Muscle layer of duodenum (tissue), 2 donors: ENCODE data around the gene PPHLN1.

ENCODE experiments used
- H3K27ac ChIP-seq: one replicate; pipeline ENCODE4 v1.7.0; 2013; ENCODE audit warnings: mild to moderate bottlenecking, low read length
- H3K27me3 ChIP-seq: one replicate; pipeline ENCODE4 v1.7.0; 2013; ENCODE audit warnings: low read depth, mild to moderate bottlenecking, control low read depth, low read length
- H3K36me3 ChIP-seq, 2 donors: one replicate each; pipeline ENCODE4 v1.7.0; 2013; ENCODE audit warnings: low read length in 2 of 2, control low read depth in 1 of 2, mild to moderate bottlenecking in 1 of 2; ENCODE audit not compliant: insufficient read depth in 2 of 2, control insufficient read depth in 1 of 2
- H3K4me1 ChIP-seq, 2 donors: one replicate each; pipeline ENCODE4 v1.7.0; 2013; ENCODE audit warnings: low read length in 2 of 2, mild to moderate bottlenecking in 2 of 2, control low read depth in 1 of 2, moderate library complexity in 1 of 2; ENCODE audit not compliant: insufficient read depth in 2 of 2, control insufficient read depth in 1 of 2
- H3K4me3 ChIP-seq, 2 donors: one replicate each; pipeline ENCODE4 v1.7.0; 2013; ENCODE audit warnings: low read length in 2 of 2, low read depth in 1 of 2, mild to moderate bottlenecking in 1 of 2
- H3K9me3 ChIP-seq, 2 donors: one replicate each; pipeline ENCODE4 v1.7.0; 2013; ENCODE audit warnings: low read length in 2 of 2, control low read depth in 1 of 2, mild to moderate bottlenecking in 1 of 2; ENCODE audit not compliant: control insufficient read depth in 1 of 2
- donor health status: healthy.

The PPHLN1 gene

DNA sequence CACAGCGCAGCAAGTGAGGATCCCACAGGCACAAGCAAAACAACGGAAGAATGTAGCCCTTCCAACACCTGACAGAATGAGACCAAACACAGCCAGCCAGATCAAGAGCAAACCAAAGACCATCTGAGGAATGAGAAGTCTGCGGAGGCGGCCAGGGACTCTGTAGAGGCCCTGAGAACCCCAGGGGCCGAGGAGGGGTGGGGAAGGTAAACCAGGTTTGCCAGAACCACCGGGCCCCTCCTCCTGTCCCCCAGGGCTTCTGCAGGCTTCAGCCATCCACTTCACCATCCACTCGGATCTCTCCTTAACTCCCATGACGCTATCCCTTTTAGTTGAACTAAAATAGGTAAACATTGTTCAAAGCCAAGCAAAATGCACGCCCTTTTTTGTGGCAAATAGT, 37.4 kb upstream of the PPHLN1 start:
- H3K4me1 ChIP-seq: no peaks in the 10 kb centered on the region
- no peak overlapping the region for H3K27ac ChIP-seq
- no peaks in the 10 kb centered on the region for H3K36me3 ChIP-seq
- H3K9me3 ChIP-seq: no peaks in the 10 kb centered on the region
- no peak overlapping the region for H3K4me3 ChIP-seq
- H3K27me3 ChIP-seq: no peaks in the 10 kb centered on the region

- Histone ChIP-seq H3K27ac (no peak overlapping the region), H3K9me3 (no peaks in the 10 kb centered on the region), H3K27me3 (no peaks in the 10 kb centered on the region), H3K4me3 (no peak overlapping the region), H3K36me3 (no peaks in the 10 kb centered on the region), H3K4me1 (no peaks in the 10 kb centered on the region)
Measured at GRCh38 chr12:42291680-42292079, 34.3 kb upstream of the PPHLN1 start.

GRCh38 chr12:42296503-42297109, 29.4 kb upstream of the PPHLN1 start:
- no peak overlapping the region for H3K4me3 ChIP-seq
- H3K27ac ChIP-seq: no peak overlapping the region
- no peaks in the 10 kb centered on the region for H3K36me3 ChIP-seq
- H3K9me3 ChIP-seq: no peaks in the 10 kb centered on the region
- H3K4me1 ChIP-seq: no peaks in the 10 kb centered on the region
- no peaks in the 10 kb centered on the region for H3K27me3 ChIP-seq

GRCh38 chr12:42298887-42299286, 27.1 kb upstream of the PPHLN1 start:
- Histone ChIP-seq H3K27ac (no peak overlapping the region), H3K4me3 (no peak overlapping the region), H3K27me3 (no peaks in the 10 kb centered on the region), H3K9me3 (no peaks in the 10 kb centered on the region), H3K4me1 (no peaks in the 10 kb centered on the region), H3K36me3 (no peaks in the 10 kb centered on the region)

DNA sequence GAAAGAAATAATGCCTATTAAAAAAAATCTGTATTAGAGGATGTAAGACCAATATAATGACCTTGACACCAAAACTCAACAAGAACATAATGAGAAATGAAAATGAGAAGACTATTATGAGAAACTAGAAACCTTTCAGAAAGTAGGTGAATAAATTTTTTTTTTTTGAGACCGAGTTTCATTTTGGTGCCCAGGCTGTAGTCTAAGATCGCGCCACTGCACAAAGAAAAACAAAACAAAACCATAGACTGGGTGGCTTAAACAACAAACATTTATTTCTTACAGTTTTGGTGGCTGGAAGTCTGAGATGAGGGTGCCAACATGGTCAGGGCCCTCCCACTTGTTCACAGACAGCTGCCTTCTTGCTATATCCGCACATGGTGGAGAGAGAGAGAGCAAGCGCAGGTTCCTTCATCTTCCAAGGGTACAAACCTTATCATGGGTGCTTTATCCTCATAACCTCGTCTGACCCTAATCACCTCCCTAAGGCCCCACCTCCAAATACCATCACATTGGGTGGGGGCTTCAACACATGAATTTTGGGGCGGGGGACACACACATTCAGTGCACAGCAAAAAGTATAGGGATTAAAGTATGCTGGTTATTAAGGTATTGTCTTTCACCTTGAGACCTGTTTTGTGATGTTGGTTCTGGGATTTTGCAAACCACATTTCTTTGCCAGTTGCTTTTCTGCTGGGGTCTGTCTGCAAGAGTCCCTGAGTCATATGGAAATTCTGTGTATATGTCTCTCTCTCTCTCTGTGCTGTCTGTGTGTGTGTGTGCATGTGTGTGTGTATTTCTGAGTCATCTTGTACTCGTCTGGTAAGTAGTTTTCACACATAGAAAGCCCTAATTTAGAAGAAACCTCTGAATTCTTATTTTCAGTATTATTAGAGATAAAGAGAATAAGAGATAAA, 26.3 kb upstream of the PPHLN1 start:
- Histone ChIP-seq H3K27me3 (no peaks in the 10 kb centered on the region), H3K4me1 (no peaks in the 10 kb centered on the region), H3K9me3 (no peaks in the 10 kb centered on the region), H3K4me3 (no peak overlapping the region), H3K36me3 (no peaks in the 10 kb centered on the region), H3K27ac (no peak overlapping the region)

DNA sequence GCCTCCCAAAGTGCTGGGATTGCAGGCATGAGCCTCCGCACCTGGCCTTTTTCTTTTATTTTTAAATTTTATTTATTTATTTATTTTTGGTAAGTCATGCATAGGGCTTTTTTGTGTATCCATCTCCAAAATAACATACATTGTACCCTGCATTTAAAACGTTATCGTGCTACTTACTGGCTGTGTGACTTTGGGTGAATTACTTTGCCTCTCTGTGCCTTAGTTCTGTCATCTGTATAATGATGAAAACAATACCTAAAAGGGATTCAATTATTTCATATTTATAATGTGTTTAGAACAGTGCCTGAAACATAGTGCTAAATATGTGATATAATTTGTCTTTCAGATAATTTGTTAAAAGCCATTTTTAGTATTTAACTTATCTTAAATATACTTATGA, 19.7 kb upstream of the PPHLN1 start:
- H3K4me3 ChIP-seq: no peak overlapping the region
- H3K4me1 ChIP-seq: no peaks in the 10 kb centered on the region
- no peaks in the 10 kb centered on the region for H3K9me3 ChIP-seq
- no peaks in the 10 kb centered on the region for H3K36me3 ChIP-seq
- no peak overlapping the region for H3K27ac ChIP-seq
- H3K27me3 ChIP-seq: no peaks in the 10 kb centered on the region

GRCh38 chr12:42308390-42308789, 17.6 kb upstream of the PPHLN1 start:
- H3K4me1 ChIP-seq: no peaks in the 10 kb centered on the region
- H3K4me3 ChIP-seq: no peak overlapping the region

DNA sequence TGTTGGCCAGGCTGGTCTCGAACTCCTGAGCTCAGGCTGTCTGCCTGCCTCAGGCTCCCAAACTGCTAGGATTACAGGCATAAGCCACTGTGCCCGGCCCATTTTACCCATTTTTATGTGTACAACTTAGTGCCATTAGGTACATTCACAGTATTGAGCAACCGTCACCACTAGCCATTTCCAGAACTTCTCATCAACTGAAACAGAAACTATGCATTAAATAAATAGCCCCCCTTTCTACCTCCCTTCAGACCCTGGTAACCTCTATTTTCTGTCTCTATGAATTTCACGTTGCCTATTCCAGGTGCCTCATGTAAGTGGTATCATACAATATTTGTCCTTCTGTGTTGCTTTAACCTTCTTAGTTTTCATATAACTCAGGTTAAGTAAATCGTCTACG, 16.0 kb upstream of the PPHLN1 start:
- Histone ChIP-seq H3K36me3 (peaks cover 7 to 10% of the 10 kb centered on the region in 2 donors), H3K27ac (no peak overlapping the region)

More at GRCh38 chr12:42308390-42308789, 17.6 kb upstream of the PPHLN1 start:
- Histone ChIP-seq H3K9me3 (no peaks in the 10 kb centered on the region), H3K36me3 (peaks cover 3 to 5% of the 10 kb centered on the region in 2 donors), H3K27me3 (no peaks in the 10 kb centered on the region), H3K27ac (no peak overlapping the region)

GRCh38 chr12:42315108-42315507, 10.9 kb upstream of the PPHLN1 start:
- H3K4me3 ChIP-seq: no peak overlapping the region
- H3K9me3 ChIP-seq: no peaks in the 10 kb centered on the region
- no peak overlapping the region for H3K27ac ChIP-seq
- H3K4me1 ChIP-seq: no peaks in the 10 kb centered on the region
- no peaks in the 10 kb centered on the region for H3K27me3 ChIP-seq
- H3K36me3 ChIP-seq: peaks cover 7 to 30% of the 10 kb centered on the region in 2 donors

More for the DNA sequence above, 16.0 kb upstream of the PPHLN1 start:
- Histone ChIP-seq H3K4me3 (no peak overlapping the region), H3K9me3 (no peaks in the 10 kb centered on the region), H3K4me1 (no peaks in the 10 kb centered on the region), H3K27me3 (no peaks in the 10 kb centered on the region)

- Histone ChIP-seq H3K27me3 (no peaks in the 10 kb centered on the region), H3K4me3 (no peak overlapping the region), H3K27ac (no peak overlapping the region), H3K4me1 (peaks cover 0 to 10% of the 10 kb centered on the region in 2 donors), H3K9me3 (no peaks in the 10 kb centered on the region), H3K36me3 (peaks cover 5 to 38% of the 10 kb centered on the region in 2 donors)
Measured at GRCh38 chr12:42320796-42321195, 5.2 kb upstream of the PPHLN1 start.

GRCh38 chr12:42322567-42322966, 3.4 kb upstream of the PPHLN1 start:
- H3K36me3 ChIP-seq: peaks cover 5 to 29% of the 10 kb centered on the region in 2 donors
- no peak overlapping the region for H3K4me3 ChIP-seq
- no peaks in the 10 kb centered on the region for H3K9me3 ChIP-seq
- peaks cover 10 to 17% of the 10 kb centered on the region in 2 donors for H3K4me1 ChIP-seq
- no peak overlapping the region for H3K27ac ChIP-seq
- no peaks in the 10 kb centered on the region for H3K27me3 ChIP-seq
